ENCODE data around the gene XPNPEP1.

- TF ChIP-seq CTCF (IDR thresholded peaks at IDR 0.05): no peak
- no peak for TF ChIP-seq POLR2A (IDR thresholded peaks at IDR 0.05)
Measured at GRCh38 chr10:109941236-109941862, 18.0 kb upstream of the XPNPEP1 start.

All from adrenal gland (tissue), 5 donors.